SKM-1 (cell line): ENCODE data around the gene GUCA2A.
"Not testable (repeated sequence)": the region's sequence is repeated elsewhere in the genome, so short reads cannot be mapped to it uniquely, and the experiment has no call there.

Source experiments
- DNase-seq: peaks from one replicate; lab custom pipeline; 2025; ENCODE audit not compliant: unreplicated experiment; lab: John Stamatoyannopoulos, UW

The GUCA2A gene

GRCh38 chr1:42164551-42165420 is at the start of gene GUCA2A:
TSS of gene GUCA2A (minus strand) at chr1:42164745. CDS start at chr1:42164712, 33 bp downstream.
- no peak for DNase-seq

GRCh38 chr1:42211224-42211623 is 46.7 kb upstream of the GUCA2A start:
- DNase-seq: no peak

- DNase-seq: no peak
Observed at GRCh38 chr1:42210421-42211133, 46.0 kb upstream of the GUCA2A start.

GRCh38 chr1:42209526-42210251 is 45.1 kb upstream of the GUCA2A start:
- no peak for DNase-seq

- DNase-seq: not testable (repeated sequence)
Observed at GRCh38 chr1:42206930-42207329, 42.4 kb upstream of the GUCA2A start.

- DNase-seq: no peak
Observed at GRCh38 chr1:42206164-42206563, 41.6 kb upstream of the GUCA2A start.

GRCh38 chr1:42201986-42202385 is 37.4 kb upstream of the GUCA2A start:
- no peak for DNase-seq

GRCh38 chr1:42198251-42198650 is 33.7 kb upstream of the GUCA2A start:
- no peak for DNase-seq

- no peak for DNase-seq
Observed at GRCh38 chr1:42195841-42196240, 31.3 kb upstream of the GUCA2A start.

GRCh38 chr1:42192106-42192505 is 27.6 kb upstream of the GUCA2A start:
- no peak for DNase-seq

- DNase-seq: no peak
Observed at GRCh38 chr1:42191319-42191718, 26.8 kb upstream of the GUCA2A start.

GRCh38 chr1:42189931-42190853 is 25.6 kb upstream of the GUCA2A start:
- DNase-seq: no peak

- DNase-seq: no peak
Observed at GRCh38 chr1:42186152-42186551, 21.6 kb upstream of the GUCA2A start.

GRCh38 chr1:42184616-42185015 is 20.1 kb upstream of the GUCA2A start:
- no peak for DNase-seq

- no peak for DNase-seq
Observed at GRCh38 chr1:42183957-42184268, 19.4 kb upstream of the GUCA2A start.

GRCh38 chr1:42183210-42183956 is 18.8 kb upstream of the GUCA2A start:
- DNase-seq: no peak

GRCh38 chr1:42181687-42182086 is 17.1 kb upstream of the GUCA2A start:
- DNase-seq: no peak

- DNase-seq: no peak
Observed at GRCh38 chr1:42179900-42180329, 15.4 kb upstream of the GUCA2A start.

GRCh38 chr1:42179275-42179674 is 14.7 kb upstream of the GUCA2A start:
- no peak for DNase-seq

- DNase-seq: no peak
Observed at GRCh38 chr1:42178249-42178648, 13.7 kb upstream of the GUCA2A start.
